Measurements from ENCODE around the gene SFXN3. TPM values are rescaled to one million over a fixed set of nuclear protein-coding genes. Genes with fewer than 3 reads are reported as not detected.

The SFXN3 gene
- total RNA-seq, 1 experiment from 2014 or later = 35.2 TPM

DNA sequence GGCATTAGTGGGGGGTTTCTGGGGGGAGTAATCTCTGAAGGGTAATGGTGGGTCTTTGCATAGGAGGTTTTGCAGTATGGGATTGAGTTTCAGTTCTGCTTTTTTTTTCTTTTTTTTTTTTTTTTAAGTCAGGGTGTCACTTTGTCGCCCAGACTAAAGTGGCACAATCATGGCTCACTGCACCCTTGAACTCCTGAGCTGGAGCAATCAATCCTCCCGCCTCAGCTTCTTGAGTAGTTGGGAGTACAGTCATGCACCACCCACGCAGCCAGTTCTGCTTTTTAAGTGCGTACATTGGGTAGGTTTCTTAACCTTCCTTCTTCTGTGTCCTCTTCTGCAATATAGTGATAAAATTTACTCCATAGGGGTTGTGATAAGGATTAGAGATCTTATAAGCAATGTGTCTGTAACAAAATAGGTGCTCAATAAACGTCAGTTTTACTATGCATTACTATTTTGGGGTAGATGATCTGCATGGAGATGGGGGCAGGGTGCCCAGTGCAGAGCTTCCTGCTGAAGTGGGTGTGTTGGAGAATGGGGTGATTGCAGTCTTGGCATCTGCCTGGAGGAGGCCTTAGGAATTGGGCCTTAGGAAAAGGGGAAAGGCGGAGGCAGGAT is 40.3 kb downstream of the SFXN3 start:
- POLR2A ChIA-PET (ENCODE audit: unreplicated experiment) = no interaction called here
- no peaks in the 10 kb centered on the region for H3K79me2 ChIP-seq (ENCODE audit: low read depth)
- TF ChIP-seq, protein P1, sequence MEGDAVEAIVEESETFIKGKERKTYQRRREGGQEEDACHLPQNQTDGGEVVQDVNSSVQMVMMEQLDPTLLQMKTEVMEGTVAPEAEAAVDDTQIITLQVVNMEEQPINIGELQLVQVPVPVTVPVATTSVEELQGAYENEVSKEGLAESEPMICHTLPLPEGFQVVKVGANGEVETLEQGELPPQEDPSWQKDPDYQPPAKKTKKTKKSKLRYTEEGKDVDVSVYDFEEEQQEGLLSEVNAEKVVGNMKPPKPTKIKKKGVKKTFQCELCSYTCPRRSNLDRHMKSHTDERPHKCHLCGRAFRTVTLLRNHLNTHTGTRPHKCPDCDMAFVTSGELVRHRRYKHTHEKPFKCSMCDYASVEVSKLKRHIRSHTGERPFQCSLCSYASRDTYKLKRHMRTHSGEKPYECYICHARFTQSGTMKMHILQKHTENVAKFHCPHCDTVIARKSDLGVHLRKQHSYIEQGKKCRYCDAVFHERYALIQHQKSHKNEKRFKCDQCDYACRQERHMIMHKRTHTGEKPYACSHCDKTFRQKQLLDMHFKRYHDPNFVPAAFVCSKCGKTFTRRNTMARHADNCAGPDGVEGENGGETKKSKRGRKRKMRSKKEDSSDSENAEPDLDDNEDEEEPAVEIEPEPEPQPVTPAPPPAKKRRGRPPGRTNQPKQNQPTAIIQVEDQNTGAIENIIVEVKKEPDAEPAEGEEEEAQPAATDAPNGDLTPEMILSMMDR (conservative IDR thresholded peaks at IDR 0.05) = no peak
- no peak for TF ChIP-seq EZH2 (IDR thresholded peaks at IDR 0.05; ENCODE audit: low read depth)
- no peaks in the 10 kb centered on the region for H4K20me1 ChIP-seq (ENCODE audit: insufficient read depth)
- H2AFZ ChIP-seq = no peak overlapping the region
- DNase-seq = no peak
- no peaks in the 10 kb centered on the region for H3K36me3 ChIP-seq (ENCODE audit: low read depth)
- no peak overlapping the region for H3K27ac ChIP-seq
- BruUV-seq (replicated peaks) = no TSS peak
- no peak overlapping the region for H3K4me3 ChIP-seq
- H3K4me2 ChIP-seq = no peak overlapping the region
- intact Hi-C loops (cut with micrococcal nuclease; ENCODE audit: unreplicated experiment) = no loop called here
- peaks cover 18% of the 10 kb centered on the region; the same call in 1 of the 2 replicates for H3K27me3 ChIP-seq (ENCODE audit: insufficient read depth, low read depth)
- H3K9me2 ChIP-seq (ENCODE audit: insufficient read depth) = no peaks in the 10 kb centered on the region
- CTCF ChIA-PET = no interaction called here
- H3F3A ChIP-seq (ENCODE audit: insufficient read depth, low read depth) = peaks cover 3% of the 10 kb centered on the region; the same call in 1 of the 2 replicates
- no peaks in the 10 kb centered on the region for H3K9me3 ChIP-seq (ENCODE audit: insufficient read depth, low read depth)
- no peaks in the 10 kb centered on the region for H3K4me1 ChIP-seq (replicated peaks; ENCODE audit: insufficient read depth)

DNA sequence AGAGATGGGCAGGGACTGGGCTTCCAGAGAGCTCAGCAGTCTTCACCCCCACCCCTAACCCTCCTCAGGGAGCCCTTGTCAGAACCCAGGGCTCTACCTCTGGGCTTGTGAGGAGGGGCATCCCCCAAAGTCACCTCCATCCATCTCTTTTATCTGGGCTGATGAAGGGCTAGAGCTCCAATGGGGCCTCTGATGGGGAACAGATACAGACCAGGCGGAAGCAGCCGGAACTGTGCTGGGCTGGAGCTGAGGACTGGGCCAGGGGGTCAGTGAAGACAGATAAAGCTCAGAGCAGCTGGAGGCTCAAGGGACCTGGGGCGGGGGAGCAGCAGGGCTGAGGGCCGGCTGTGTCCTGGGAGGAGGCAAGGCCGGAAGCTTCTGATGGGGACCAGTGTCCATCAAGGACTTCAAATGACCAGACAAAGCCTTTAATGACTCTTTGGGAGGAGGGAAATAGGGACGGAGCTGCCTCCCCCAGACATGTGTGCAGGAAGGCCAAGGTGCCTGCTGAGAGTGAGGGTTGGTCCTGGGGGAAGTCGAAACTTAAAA is 40.9 kb downstream of the SFXN3 start:
- no peaks in the 10 kb centered on the region for H3K9me2 ChIP-seq (ENCODE audit: insufficient read depth)
- BruUV-seq (replicated peaks) = no TSS peak
- no peaks in the 10 kb centered on the region for H4K20me1 ChIP-seq (ENCODE audit: insufficient read depth)
- H3K36me3 ChIP-seq (ENCODE audit: low read depth) = no peaks in the 10 kb centered on the region
- no peaks in the 10 kb centered on the region for H3K4me1 ChIP-seq (replicated peaks; ENCODE audit: insufficient read depth)
- H3K27me3 ChIP-seq (ENCODE audit: insufficient read depth, low read depth) = peaks cover 18% of the 10 kb centered on the region; the same call in 1 of the 2 replicates
- no peak overlapping the region for H2AFZ ChIP-seq
- no peak overlapping the region for H3K27ac ChIP-seq
- no peak overlapping the region for H3K4me2 ChIP-seq
- ChIA-PET POLR2A (ENCODE audit: unreplicated experiment) (no interaction called here), CTCF (no interaction called here)
- no peak overlapping the region for H3K4me3 ChIP-seq
- no peak for DNase-seq
- H3K9me3 ChIP-seq (ENCODE audit: insufficient read depth, low read depth) = no peaks in the 10 kb centered on the region
- H3K79me2 ChIP-seq (ENCODE audit: low read depth) = no peaks in the 10 kb centered on the region
- no peaks in the 10 kb centered on the region for H3F3A ChIP-seq (ENCODE audit: insufficient read depth, low read depth)
- intact Hi-C loops (cut with micrococcal nuclease; ENCODE audit: unreplicated experiment) = no loop called here
- no peak for TF ChIP-seq EZH2 (IDR thresholded peaks at IDR 0.05; ENCODE audit: low read depth)
- TF ChIP-seq, protein P1 (conservative IDR thresholded peaks at IDR 0.05) = no peak

DNA sequence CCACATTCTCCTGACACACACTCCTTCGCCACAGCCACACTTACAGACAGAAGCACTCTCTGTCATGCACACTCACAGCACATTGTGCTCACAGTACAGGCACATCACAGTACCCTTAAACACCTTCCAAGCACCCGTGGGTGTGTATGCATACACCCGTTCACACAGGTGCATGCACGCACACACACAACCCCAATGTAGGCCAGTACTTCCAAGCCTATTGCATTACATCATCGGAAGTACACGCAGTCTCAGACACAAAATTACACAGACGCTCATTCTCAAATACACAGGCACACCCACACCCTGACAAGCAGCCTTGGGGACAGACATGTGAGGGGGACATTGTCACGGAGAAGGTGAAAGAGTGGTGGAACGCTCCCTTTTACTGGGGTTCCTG is 41.9 kb downstream of the SFXN3 start:
- Histone ChIP-seq H3K27ac (no peak overlapping the region), H3K4me3 (no peak overlapping the region), H3K4me1 (replicated peaks; ENCODE audit: insufficient read depth) (no peaks in the 10 kb centered on the region), H3K36me3 (ENCODE audit: low read depth) (no peaks in the 10 kb centered on the region), H3K9me2 (ENCODE audit: insufficient read depth) (no peaks in the 10 kb centered on the region), H3K27me3 (ENCODE audit: insufficient read depth, low read depth) (peaks cover 18% of the 10 kb centered on the region; the same call in 1 of the 2 replicates), H3K4me2 (no peak overlapping the region), H3K9me3 (ENCODE audit: insufficient read depth, low read depth) (no peaks in the 10 kb centered on the region), H2AFZ (no peak overlapping the region), H3F3A (ENCODE audit: insufficient read depth, low read depth) (no peaks in the 10 kb centered on the region), H4K20me1 (ENCODE audit: insufficient read depth) (no peaks in the 10 kb centered on the region), H3K79me2 (ENCODE audit: low read depth) (no peaks in the 10 kb centered on the region)
- TF ChIP-seq, protein P1 (conservative IDR thresholded peaks at IDR 0.05) = no peak
- no peak for TF ChIP-seq EZH2 (IDR thresholded peaks at IDR 0.05; ENCODE audit: low read depth)
- DNase-seq = no peak
- CTCF ChIA-PET = no interaction called here
- BruUV-seq (replicated peaks) = no TSS peak
- intact Hi-C loops (cut with micrococcal nuclease; ENCODE audit: unreplicated experiment) = no loop called here
- POLR2A ChIA-PET (ENCODE audit: unreplicated experiment) = no interaction called here

Measured in PC-9 (cell line).